DMS114 treated with DMSO at 0.1 percent for 48 hours (cell line): ENCODE data around the gene PRAMEF8.
"Not testable (repeated sequence)": the region's sequence is repeated elsewhere in the genome, so short reads cannot be mapped to it uniquely, and the experiment has no call there.

Experiments used
- DNase-seq: peaks from one replicate; lab custom pipeline; 2025; ENCODE audit not compliant: unreplicated experiment; lab: John Stamatoyannopoulos, UW

Gene PRAMEF8

DNA sequence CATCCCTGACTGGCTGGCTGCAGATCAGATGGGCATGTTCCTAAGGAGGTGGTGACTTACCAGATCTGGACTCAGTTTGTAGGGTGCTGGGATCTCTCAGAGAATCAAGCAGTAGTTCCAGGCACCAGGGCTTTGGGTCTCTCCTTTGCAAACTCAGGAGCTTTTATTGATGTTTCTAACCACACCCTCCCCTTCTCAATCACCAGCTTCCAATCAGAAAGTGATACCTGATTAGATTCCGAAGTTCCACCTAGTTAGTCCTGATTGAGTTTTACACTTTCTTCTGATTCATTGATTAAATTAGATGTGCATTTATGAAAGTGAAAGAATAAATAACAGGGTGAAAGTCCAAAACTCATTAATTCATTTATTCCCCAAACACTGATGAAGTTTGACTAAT lies at the start of gene PRAMEF8:
Gene PRAMEF8, minus strand, starts transcription at position 101 of the 400 bp plus-strand sequence. CDS start 1,046 bp downstream, outside the sequence.
- DNase-seq = not testable (repeated sequence)

- not testable (repeated sequence) for DNase-seq
Observed at GRCh38 chr1:13315281-13315680, 30.3 kb upstream of the PRAMEF8 start, which contains the start of gene PRAMEF15. PRAMEF15 (plus strand) TSS chr1:13315581; CDS start chr1:13318408, 2,827 bp downstream.

DNA sequence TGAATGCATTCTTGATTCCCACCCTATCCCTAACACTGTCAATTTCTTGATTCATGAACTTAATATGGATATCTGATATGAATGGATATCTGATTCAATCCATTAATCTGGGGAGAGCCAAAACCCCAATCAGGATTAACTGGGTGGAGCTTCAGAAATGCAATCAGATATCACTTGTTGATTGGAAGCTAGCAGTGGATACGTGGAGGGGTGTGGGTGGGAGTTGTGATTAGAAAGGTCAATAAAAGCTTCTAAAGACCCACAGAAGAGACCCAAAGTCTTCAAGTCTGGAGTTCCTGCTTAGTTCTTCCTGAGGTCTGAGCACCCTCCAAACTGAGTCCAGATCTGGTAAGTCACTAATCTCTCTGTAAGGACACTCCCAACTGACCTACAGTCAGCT lies 18.3 kb upstream of the PRAMEF8 start, which contains the start of gene PRAMEF33:
Gene PRAMEF33, plus strand, starts transcription at position 301 of the 400 bp plus-strand sequence. CDS start 2,416 bp downstream, outside the sequence.
- DNase-seq = not testable (repeated sequence)

GRCh38 chr1:13302197-13302596 lies 17.3 kb upstream of the PRAMEF8 start:
- not testable (repeated sequence) for DNase-seq

GRCh38 chr1:13298699-13299098 lies 13.8 kb upstream of the PRAMEF8 start:
- not testable (repeated sequence) for DNase-seq

GRCh38 chr1:13297216-13297931 lies 12.4 kb upstream of the PRAMEF8 start:
- DNase-seq = not testable (repeated sequence)

GRCh38 chr1:13289030-13289429 lies 4.1 kb upstream of the PRAMEF8 start:
- not testable (repeated sequence) for DNase-seq

GRCh38 chr1:13279617-13280016 lies 5.3 kb downstream of the PRAMEF8 start:
- not testable (repeated sequence) for DNase-seq

DNA sequence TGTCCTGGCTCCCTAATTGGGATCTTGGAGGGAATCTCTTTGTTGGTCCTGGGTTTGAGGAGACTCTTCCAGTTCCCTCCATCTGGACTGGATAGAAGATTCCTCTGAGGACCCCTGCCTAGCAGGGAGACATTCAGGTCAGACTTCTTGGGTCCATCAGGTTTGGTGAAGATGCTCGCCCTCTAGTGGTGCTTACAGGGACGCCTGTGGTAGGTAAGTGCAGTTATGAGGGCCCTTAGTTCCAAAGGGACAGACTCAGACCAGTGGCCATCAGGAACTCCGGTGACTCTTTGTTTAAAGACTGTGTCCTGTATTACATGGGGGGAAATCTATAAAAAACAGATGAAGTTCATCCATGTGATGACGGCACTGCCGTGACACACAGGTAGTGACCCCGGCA lies 7.9 kb downstream of the PRAMEF8 start:
- DNase-seq = not testable (repeated sequence)

DNA sequence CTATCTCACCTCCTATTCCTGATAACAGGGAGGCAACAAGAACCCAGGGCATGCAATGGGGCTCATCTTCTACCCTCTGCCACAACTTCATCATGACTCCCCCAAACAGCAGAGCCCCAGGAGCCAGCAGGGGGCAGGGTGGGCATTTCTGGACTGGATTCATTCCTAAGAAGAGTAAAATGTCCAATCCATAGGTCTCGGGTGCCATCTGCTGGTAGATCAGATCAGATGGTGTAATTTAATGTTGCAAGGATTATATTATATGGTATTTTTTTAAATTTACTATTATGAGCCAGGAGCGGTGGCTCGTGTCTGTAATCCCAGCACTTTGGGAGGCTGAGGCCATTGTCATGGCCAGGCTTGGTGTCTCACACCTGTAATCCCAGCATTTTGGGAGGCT lies 19.8 kb downstream of the PRAMEF8 start:
- DNase-seq = not testable (repeated sequence)

GRCh38 chr1:13253898-13254297 lies 31.0 kb downstream of the PRAMEF8 start, which contains the start of gene PRAMEF5:
PRAMEF5 (plus strand) TSS chr1:13254198; CDS start chr1:13259269, 5,071 bp downstream.
- not testable (repeated sequence) for DNase-seq

- not testable (repeated sequence) for DNase-seq
Observed at GRCh38 chr1:13247122-13247521, 37.8 kb downstream of the PRAMEF8 start.

DNA sequence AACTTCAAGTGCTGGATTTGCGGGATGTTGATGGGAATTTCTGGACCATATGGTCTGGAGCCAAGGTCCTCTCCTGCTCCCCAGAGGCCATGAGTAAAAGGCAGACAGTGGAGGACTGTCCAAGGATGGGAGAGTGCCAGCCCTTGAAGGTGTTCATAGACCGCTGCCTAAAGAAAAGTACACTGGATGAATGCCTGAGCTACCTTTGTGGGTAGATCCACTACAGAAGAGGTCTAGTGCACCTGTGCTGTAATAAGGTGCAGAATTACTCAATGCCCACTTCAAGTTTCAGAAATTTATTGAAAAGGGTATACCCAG lies 38.4 kb downstream of the PRAMEF8 start:
- DNase-seq = not testable (repeated sequence)

GRCh38 chr1:13245841-13246553 lies 38.9 kb downstream of the PRAMEF8 start:
- DNase-seq = not testable (repeated sequence)

- DNase-seq = not testable (repeated sequence)
Observed at GRCh38 chr1:13243536-13244263, 41.2 kb downstream of the PRAMEF8 start.

DNA sequence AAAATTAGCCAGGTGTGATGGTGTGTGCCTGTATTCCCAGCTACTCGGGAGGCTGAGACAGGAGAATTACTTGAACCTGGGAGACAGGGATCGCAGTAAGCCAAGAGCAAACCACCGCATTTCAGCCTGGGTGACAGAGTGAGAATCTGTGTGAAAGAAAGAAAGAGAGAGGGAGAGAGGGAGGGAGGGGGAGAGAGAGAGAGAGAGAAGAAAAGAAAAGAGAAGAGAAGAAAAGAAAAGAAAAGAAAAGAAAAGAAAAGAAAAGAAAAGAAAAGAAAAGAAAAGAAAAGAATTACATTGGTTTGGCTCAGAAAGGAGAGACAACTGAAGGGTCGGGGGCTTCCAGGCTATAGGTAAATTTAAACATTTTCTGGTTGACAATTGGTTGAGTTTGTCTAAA lies 45.3 kb downstream of the PRAMEF8 start:
- not testable (repeated sequence) for DNase-seq

GRCh38 chr1:13237572-13237971 lies 47.4 kb downstream of the PRAMEF8 start:
- not testable (repeated sequence) for DNase-seq

DNA sequence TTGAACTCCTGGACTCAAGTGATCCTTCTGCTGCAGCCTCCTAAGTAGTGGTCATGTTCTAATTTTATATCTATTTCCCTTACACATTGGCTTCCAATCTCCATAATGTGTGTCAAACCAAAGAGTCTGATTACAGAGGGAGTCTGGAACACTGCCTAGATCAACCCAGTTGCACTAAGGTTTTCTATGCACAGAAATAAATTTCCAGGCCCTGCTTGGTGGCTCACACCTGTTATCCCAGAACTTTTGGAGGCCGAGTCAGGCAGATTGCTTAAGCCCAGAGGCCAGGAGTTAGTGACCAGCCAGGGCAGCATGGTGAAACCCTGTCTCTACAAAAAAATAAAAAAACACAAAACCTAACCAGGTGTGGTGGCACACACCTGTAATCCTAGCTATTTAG lies 50.9 kb downstream of the PRAMEF8 start:
- DNase-seq = not testable (repeated sequence)

GRCh38 chr1:13232056-13232455 lies 52.9 kb downstream of the PRAMEF8 start:
- not testable (repeated sequence) for DNase-seq
